ENCODE results near the gene COP1. TPM values are rescaled to one million over a fixed set of nuclear protein-coding genes. Genes with fewer than 3 reads are reported as not detected.

Gene COP1
- total RNA-seq, 6 experiments from 2014 or later = 27.8 to 33.0 (median 30.1) TPM

DNA sequence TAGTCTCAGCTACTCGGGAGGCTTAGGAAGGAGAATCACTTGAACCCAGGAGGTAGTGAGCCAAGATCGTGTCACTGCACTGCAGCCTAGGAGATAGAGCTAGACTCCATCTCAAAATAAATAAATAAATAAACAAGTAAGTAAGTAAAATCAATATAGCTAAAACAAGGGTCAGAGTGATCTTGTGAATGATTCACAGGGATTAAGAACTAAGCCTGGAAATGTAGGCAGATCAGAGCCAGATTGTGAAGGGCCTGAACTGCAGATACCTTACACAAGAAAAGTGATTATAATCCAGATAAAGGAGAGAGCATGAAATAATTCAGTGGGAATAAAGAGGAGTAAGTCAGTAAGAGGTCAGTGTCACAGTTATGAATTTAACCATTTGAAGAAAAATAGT lies 41.5 kb downstream of the COP1 start:
- H3K4me1 Mint-ChIP-seq (ENCODE audit: low read depth) = no peaks in the 10 kb centered on the region
- no peak overlapping the region; the same call in 1 of the 2 replicates for H3K27ac Mint-ChIP-seq
- H3K9me3 Mint-ChIP-seq = no peaks in the 10 kb centered on the region
- no peak overlapping the region for H3K4me3 Mint-ChIP-seq
- H3K27me3 Mint-ChIP-seq (ENCODE audit: insufficient read depth) = no peaks in the 10 kb centered on the region
- TF ChIP-seq CTCF (IDR thresholded peaks at IDR 0.05) = no peak
- no peak for DNase-seq
- peaks cover 42% of the 10 kb centered on the region for H3K36me3 Mint-ChIP-seq (ENCODE audit: low read depth)

DNA sequence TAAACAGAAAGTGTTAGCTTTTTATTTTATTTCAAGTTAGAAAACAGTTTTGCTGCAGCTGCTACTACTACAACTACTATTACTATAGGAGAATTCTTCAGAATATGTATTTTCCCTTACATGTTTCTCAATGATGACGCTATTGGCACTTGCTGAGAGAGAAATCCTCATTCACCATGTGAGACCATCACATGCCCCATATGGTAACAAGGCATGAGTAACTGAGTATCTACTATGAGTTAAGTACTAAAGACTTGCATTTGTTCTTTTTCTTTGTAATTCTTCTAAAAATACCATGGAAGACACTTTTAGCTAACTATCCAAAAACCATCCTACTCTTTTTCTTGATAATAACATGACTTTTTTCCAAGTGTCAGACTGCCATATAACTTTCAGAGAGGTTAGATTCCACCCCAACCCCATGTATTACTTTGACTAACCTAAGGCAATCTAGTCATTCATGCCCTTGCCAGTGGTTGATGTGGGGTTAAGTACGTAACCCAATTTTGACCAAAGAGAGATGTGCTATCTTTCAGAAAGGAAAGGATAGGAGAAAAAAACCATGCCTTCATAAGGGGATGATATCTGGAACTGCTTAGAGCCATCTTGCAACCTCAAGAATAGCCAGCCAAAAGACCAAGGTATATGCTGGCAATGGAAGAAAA lies 42.9 kb downstream of the COP1 start:
- H3K27me3 Mint-ChIP-seq (ENCODE audit: insufficient read depth) = no peaks in the 10 kb centered on the region
- H3K36me3 Mint-ChIP-seq (ENCODE audit: low read depth) = peaks cover 45% of the 10 kb centered on the region
- no peak overlapping the region for H3K4me3 Mint-ChIP-seq
- DNase-seq = no peak
- H3K4me1 Mint-ChIP-seq (ENCODE audit: low read depth) = no peaks in the 10 kb centered on the region
- no peak for TF ChIP-seq CTCF (IDR thresholded peaks at IDR 0.05)
- H3K27ac Mint-ChIP-seq = no peak overlapping the region
- H3K9me3 Mint-ChIP-seq = no peaks in the 10 kb centered on the region

- Mint-ChIP-seq H3K4me1 (ENCODE audit: low read depth) (no peaks in the 10 kb centered on the region), H3K4me3 (no peak overlapping the region), H3K27ac (no peak overlapping the region), H3K27me3 (ENCODE audit: insufficient read depth) (no peaks in the 10 kb centered on the region), H3K9me3 (peaks cover 18% of the 10 kb centered on the region), H3K36me3 (ENCODE audit: low read depth) (peaks cover 66% of the 10 kb centered on the region)
- TF ChIP-seq CTCF (IDR thresholded peaks at IDR 0.05) = no peak
- DNase-seq = no peak
Measured at GRCh38 chr1:176159993-176160392, 47.1 kb downstream of the COP1 start.

DNA sequence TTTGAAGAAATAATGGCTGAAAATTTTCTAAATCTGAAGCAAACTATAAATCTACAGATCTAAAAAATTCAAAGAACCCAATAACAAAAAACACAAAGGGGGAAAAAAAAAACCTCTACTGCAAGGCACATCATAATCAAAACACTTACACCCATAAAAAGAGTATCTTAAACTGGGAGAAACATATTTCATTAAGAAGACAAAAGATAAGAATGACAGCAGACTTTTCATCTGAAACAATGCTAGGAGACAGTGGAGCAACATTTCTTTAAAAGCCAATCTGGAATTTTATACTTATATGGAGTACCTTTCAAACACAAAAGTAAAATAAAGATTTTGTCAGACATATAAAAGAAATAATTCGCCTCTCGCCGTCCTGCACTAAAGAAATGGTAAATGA lies 49.1 kb downstream of the COP1 start:
- Mint-ChIP-seq H3K27ac (no peak overlapping the region), H3K36me3 (ENCODE audit: low read depth) (peaks cover 64% of the 10 kb centered on the region), H3K4me1 (ENCODE audit: low read depth) (no peaks in the 10 kb centered on the region), H3K27me3 (ENCODE audit: insufficient read depth) (no peaks in the 10 kb centered on the region), H3K9me3 (peaks cover 18% of the 10 kb centered on the region), H3K4me3 (no peak overlapping the region)
- DNase-seq = no peak
- TF ChIP-seq CTCF (IDR thresholded peaks at IDR 0.05) = no peak

GRCh38 chr1:176149939-176150807 lies 56.9 kb downstream of the COP1 start:
- Mint-ChIP-seq H3K27me3 (ENCODE audit: insufficient read depth) (no peaks in the 10 kb centered on the region), H3K9me3 (no peaks in the 10 kb centered on the region), H3K4me1 (ENCODE audit: low read depth) (no peaks in the 10 kb centered on the region), H3K36me3 (ENCODE audit: low read depth) (peaks cover 31% of the 10 kb centered on the region), H3K4me3 (no peak overlapping the region), H3K27ac (no peak overlapping the region)
- DNase-seq = no peak
- no peak for TF ChIP-seq CTCF (IDR thresholded peaks at IDR 0.05)

Data from HFFc6 (cell line).